Chondrocyte (in vitro differentiated cells): Measurements from ENCODE around the gene SF3B4. TPM values are rescaled to one million over a fixed set of nuclear protein-coding genes. Genes with fewer than 3 reads are reported as not detected.
"Not testable (repeated sequence)": the region's sequence is repeated elsewhere in the genome, so short reads cannot be mapped to it uniquely, and the experiment has no call there.

Experiments used
- DNase-seq: peaks from one replicate; pipeline ENCODE4 v3.0.0; 2021; ENCODE audit warnings: mixed read lengths, low spot score
- H3K27ac Mint-ChIP-seq: one replicate; pipeline ENCODE4 v1.8.0; 2021; ENCODE audit warnings: mild to moderate bottlenecking, moderate library complexity, mixed read lengths; ENCODE audit not compliant: unreplicated experiment
- H3K27me3 Mint-ChIP-seq: 2 replicates; pipeline ENCODE4 v1.8.0; 2021; ENCODE audit warnings: low read depth, mixed read lengths
- H3K36me3 Mint-ChIP-seq: 2 replicates; pipeline ENCODE4 v1.8.0; 2021; ENCODE audit warnings: low read depth, mixed read lengths
- H3K4me1 Mint-ChIP-seq: 2 replicates; pipeline ENCODE4 v1.8.0; 2021; ENCODE audit warnings: low read depth, mild to moderate bottlenecking, mixed read lengths
- H3K4me3 Mint-ChIP-seq: one replicate; pipeline ENCODE4 v1.8.0; 2021; ENCODE audit warnings: mild to moderate bottlenecking, moderate library complexity, mixed read lengths; ENCODE audit not compliant: unreplicated experiment
- H3K9me3 Mint-ChIP-seq: 2 replicates; pipeline ENCODE4 v1.8.0; 2021; ENCODE audit warnings: low read depth, mixed read lengths
- CTCF ChIP-seq: fragments of 200-600 bp; sonication (generic); IDR thresholded peaks from 2 replicates; pipeline ENCODE4 v1.5.0; 2021; ENCODE audit warnings: antibody characterized with exemption, mild to moderate bottlenecking, moderate library complexity
- total RNA-seq: library from RNA; stranded (reverse); gene quantifications from 3 replicates; pipeline ENCODE4 v1.2.1, GENCODE V29; 2021

Gene SF3B4
- total RNA-seq, 1 donor from 2014 or later, result 58.2 TPM

GRCh38 chr1:149966405-149966804, 38.8 kb upstream of the SF3B4 start:
- no peak overlapping the region for H3K27ac Mint-ChIP-seq
- H3K4me3 Mint-ChIP-seq, result no peak overlapping the region
- no peak for TF ChIP-seq CTCF
- DNase-seq, result no peak
- H3K4me1 Mint-ChIP-seq, result peaks cover 14% of the 10 kb centered on the region
- no peaks in the 10 kb centered on the region for H3K9me3 Mint-ChIP-seq
- no peaks in the 10 kb centered on the region for H3K27me3 Mint-ChIP-seq
- H3K36me3 Mint-ChIP-seq, result peaks cover 24% of the 10 kb centered on the region

- Mint-ChIP-seq H3K4me3 (no peak overlapping the region), H3K27ac (no peak overlapping the region), H3K36me3 (peaks cover 24% of the 10 kb centered on the region), H3K9me3 (no peaks in the 10 kb centered on the region), H3K27me3 (no peaks in the 10 kb centered on the region), H3K4me1 (peaks cover 14% of the 10 kb centered on the region)
- no peak for DNase-seq
- TF ChIP-seq CTCF, result no peak
Measured at GRCh38 chr1:149965440-149965839, 37.8 kb upstream of the SF3B4 start.

- DNase-seq, result no peak
- peaks cover 35% of the 10 kb centered on the region for H3K36me3 Mint-ChIP-seq
- TF ChIP-seq CTCF, result no peak
- H3K4me1 Mint-ChIP-seq, result peaks cover 14% of the 10 kb centered on the region
- no peaks in the 10 kb centered on the region for H3K27me3 Mint-ChIP-seq
- no peak overlapping the region for H3K4me3 Mint-ChIP-seq
- H3K27ac Mint-ChIP-seq, result no peak overlapping the region
- no peaks in the 10 kb centered on the region for H3K9me3 Mint-ChIP-seq
Measured at GRCh38 chr1:149963358-149963757, 35.8 kb upstream of the SF3B4 start.

- Mint-ChIP-seq H3K36me3 (peaks cover 37% of the 10 kb centered on the region), H3K4me1 (peaks cover 14% of the 10 kb centered on the region), H3K27me3 (no peaks in the 10 kb centered on the region), H3K4me3 (no peak overlapping the region), H3K27ac (peak overlapping the region; percentile 78), H3K9me3 (peaks cover 3% of the 10 kb centered on the region)
- TF ChIP-seq CTCF, result no peak
- DNase-seq, result no peak
Measured at GRCh38 chr1:149962736-149963135, 35.1 kb upstream of the SF3B4 start.

GRCh38 chr1:149962039-149962647, 34.5 kb upstream of the SF3B4 start:
- no peak for DNase-seq
- no peaks in the 10 kb centered on the region for H3K27me3 Mint-ChIP-seq
- H3K9me3 Mint-ChIP-seq, result peaks cover 3% of the 10 kb centered on the region
- peak overlapping the region; percentile 78 for H3K27ac Mint-ChIP-seq
- TF ChIP-seq CTCF, result peak; percentile 92
- peaks cover 37% of the 10 kb centered on the region for H3K36me3 Mint-ChIP-seq
- peaks cover 14% of the 10 kb centered on the region for H3K4me1 Mint-ChIP-seq
- no peak overlapping the region for H3K4me3 Mint-ChIP-seq

GRCh38 chr1:149957548-149957947, 29.9 kb upstream of the SF3B4 start:
- not testable (repeated sequence) for H3K27ac Mint-ChIP-seq, DNase-seq, H3K9me3 Mint-ChIP-seq, H3K27me3 Mint-ChIP-seq, H3K4me1 Mint-ChIP-seq, H3K4me3 Mint-ChIP-seq
- H3K36me3 Mint-ChIP-seq, result peaks cover 49% of the 10 kb centered on the region
